Smooth muscle cell (in vitro differentiated cells): Measurements from ENCODE around the gene PKD2. TPM values are rescaled to one million over a fixed set of nuclear protein-coding genes. Genes with fewer than 3 reads are reported as not detected.

Experiments used
- DNase-seq: peaks from one replicate; lab custom pipeline; 2025; ENCODE audit not compliant: unreplicated experiment; lab: John Stamatoyannopoulos, UW
- H2AFZ ChIP-seq: fragments of 200-600 bp; sonication (generic); 2 replicates; pipeline ENCODE4 v1.6.0; 2016; ENCODE audit warnings: antibody characterized with exemption, low read depth, mild to moderate bottlenecking
- H3F3A ChIP-seq: fragments of 200-600 bp; sonication (generic); 2 replicates; pipeline ENCODE4 v1.6.0; 2017; ENCODE audit warnings: antibody characterized with exemption, low read depth
- H3K27ac ChIP-seq: fragments of 200-600 bp; sonication (generic); 2 replicates; pipeline ENCODE4 v1.5.1; 2016; ENCODE audit warnings: low read depth, mild to moderate bottlenecking
- H3K27me3 ChIP-seq: fragments of 200-600 bp; sonication (generic); 2 replicates; pipeline ENCODE4 v1.6.1; 2016; ENCODE audit warnings: low read depth, mild to moderate bottlenecking
- H3K36me3 ChIP-seq: fragments of 200-600 bp; sonication (generic); 2 replicates; pipeline ENCODE4 v1.5.1; 2016; ENCODE audit warnings: low read depth
- H3K4me1 ChIP-seq: fragments of 200-600 bp; sonication (generic); 2 replicates; pipeline ENCODE4 v1.5.1; 2016; ENCODE audit warnings: low read depth
- H3K4me2 ChIP-seq: fragments of 200-600 bp; sonication (generic); 2 replicates; pipeline ENCODE4 v1.6.0; 2016; ENCODE audit warnings: mild to moderate bottlenecking
- H3K4me3 ChIP-seq: fragments of 200-600 bp; sonication (generic); 2 replicates; pipeline ENCODE4 v1.5.1; 2016; ENCODE audit warnings: mild to moderate bottlenecking
- H3K79me2 ChIP-seq: fragments of 200-600 bp; sonication (generic); 2 replicates; pipeline ENCODE4 v1.6.0; 2016; ENCODE audit warnings: low read depth, mild to moderate bottlenecking
- H3K9ac ChIP-seq: fragments of 200-600 bp; sonication (generic); 2 replicates; pipeline ENCODE4 v1.6.0; 2016; ENCODE audit warnings: low read depth
- H3K9me3 ChIP-seq: fragments of 200-600 bp; sonication (generic); replicated peaks from 2 replicates; pipeline ENCODE4 v1.5.1; 2016; ENCODE audit warnings: low read depth
- H4K20me1 ChIP-seq: fragments of 200-600 bp; sonication (generic); 2 replicates; pipeline ENCODE4 v1.6.0; 2016; ENCODE audit warnings: low read depth
- WGBS: methylation state at CpG from one replicate; pipeline ENCODE4 v1.1.7; 2016; ENCODE audit warnings: low lambda C conversion rate; 5-methylcytosine and 5-hydroxymethylcytosine counted together
- polyA plus RNA-seq: library from polyadenylated mRNA; unstranded; fragments of >200 nt; fragmentation: Nextera tagmentation; extraction: Ambion mirVana; gene quantifications from 2 replicates; pipeline ENCODE4 v1.2.1, GENCODE V29; 2016
- total RNA-seq: library from RNA; depleted of rRNA; stranded (reverse); fragments of >200 nt; gene quantifications from 2 replicates; pipeline ENCODE4 v1.2.3, GENCODE V29; 2014
- TF ChIP-seq, protein P1 (sequence below): fragments of 200-600 bp; sonication (generic); IDR thresholded peaks from 2 replicates; pipeline ENCODE4 v1.5.1; 2017; ENCODE audit warnings: borderline replicate concordance, mild to moderate bottlenecking, antibody characterized with exemption; ENCODE audit not compliant: insufficient read depth, poor library complexity, severe bottlenecking

The PKD2 gene
- total and polyA plus RNA-seq, 2 experiments from 2014 or later = 19.8 to 41.4 TPM

- 96% methylated on average over 9 of the region's 9 CpGs for WGBS
- H3K4me2 ChIP-seq = no peak overlapping the region
- no peaks in the 10 kb centered on the region for H3F3A ChIP-seq
- H4K20me1 ChIP-seq = no peaks in the 10 kb centered on the region
- DNase-seq = no peak
- H3K79me2 ChIP-seq = no peaks in the 10 kb centered on the region
- H3K4me3 ChIP-seq = no peak overlapping the region
- TF ChIP-seq, protein P1, sequence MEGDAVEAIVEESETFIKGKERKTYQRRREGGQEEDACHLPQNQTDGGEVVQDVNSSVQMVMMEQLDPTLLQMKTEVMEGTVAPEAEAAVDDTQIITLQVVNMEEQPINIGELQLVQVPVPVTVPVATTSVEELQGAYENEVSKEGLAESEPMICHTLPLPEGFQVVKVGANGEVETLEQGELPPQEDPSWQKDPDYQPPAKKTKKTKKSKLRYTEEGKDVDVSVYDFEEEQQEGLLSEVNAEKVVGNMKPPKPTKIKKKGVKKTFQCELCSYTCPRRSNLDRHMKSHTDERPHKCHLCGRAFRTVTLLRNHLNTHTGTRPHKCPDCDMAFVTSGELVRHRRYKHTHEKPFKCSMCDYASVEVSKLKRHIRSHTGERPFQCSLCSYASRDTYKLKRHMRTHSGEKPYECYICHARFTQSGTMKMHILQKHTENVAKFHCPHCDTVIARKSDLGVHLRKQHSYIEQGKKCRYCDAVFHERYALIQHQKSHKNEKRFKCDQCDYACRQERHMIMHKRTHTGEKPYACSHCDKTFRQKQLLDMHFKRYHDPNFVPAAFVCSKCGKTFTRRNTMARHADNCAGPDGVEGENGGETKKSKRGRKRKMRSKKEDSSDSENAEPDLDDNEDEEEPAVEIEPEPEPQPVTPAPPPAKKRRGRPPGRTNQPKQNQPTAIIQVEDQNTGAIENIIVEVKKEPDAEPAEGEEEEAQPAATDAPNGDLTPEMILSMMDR = no peak
- H3K27ac ChIP-seq = no peak overlapping the region
- H3K9ac ChIP-seq = no peak overlapping the region
- H3K9me3 ChIP-seq = no peaks in the 10 kb centered on the region
- H3K36me3 ChIP-seq = peaks cover 11% of the 10 kb centered on the region
- no peaks in the 10 kb centered on the region for H3K27me3 ChIP-seq
- H3K4me1 ChIP-seq = no peaks in the 10 kb centered on the region
- no peak overlapping the region for H2AFZ ChIP-seq
Observed at GRCh38 chr4:88075336-88075735, 67.9 kb downstream of the PKD2 start.

DNA sequence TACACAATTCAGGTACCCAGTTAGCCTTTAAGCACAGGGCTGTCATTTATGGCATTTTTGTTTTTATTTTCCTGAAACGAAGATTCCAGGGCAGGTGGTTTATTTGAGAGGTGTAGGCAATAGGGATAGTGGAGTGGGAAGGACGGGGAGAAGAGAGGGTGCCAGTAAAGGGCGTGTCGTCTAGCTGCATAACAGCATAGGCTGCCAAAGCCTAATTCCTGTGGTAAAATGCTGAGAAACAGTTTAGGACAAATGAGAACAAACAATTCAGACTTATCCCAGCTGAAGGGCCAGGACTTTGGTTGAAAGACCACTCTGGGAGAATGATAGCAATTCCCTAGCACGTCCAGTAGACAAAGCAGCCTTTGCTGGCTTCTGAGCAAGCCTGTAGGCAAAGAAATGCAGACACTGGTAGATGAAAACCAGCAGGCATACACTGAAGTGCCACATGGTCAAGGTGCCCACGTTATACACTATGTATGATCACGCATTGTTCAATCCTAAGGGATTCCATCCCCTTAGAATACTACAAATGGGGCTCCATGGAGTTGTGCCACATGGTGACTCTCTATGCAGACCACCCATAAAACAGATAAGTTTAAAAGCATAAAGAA lies 70.6 kb downstream of the PKD2 start:
- Histone ChIP-seq H3K79me2 (no peaks in the 10 kb centered on the region), H3K4me2 (no peak overlapping the region), H3K27ac (no peak overlapping the region), H3K4me1 (no peaks in the 10 kb centered on the region), H3K9ac (no peak overlapping the region), H4K20me1 (no peaks in the 10 kb centered on the region), H3F3A (no peaks in the 10 kb centered on the region), H3K36me3 (no peaks in the 10 kb centered on the region), H2AFZ (no peak overlapping the region), H3K9me3 (no peaks in the 10 kb centered on the region), H3K4me3 (no peak overlapping the region), H3K27me3 (no peaks in the 10 kb centered on the region)
- TF ChIP-seq, protein P1 = no peak
- WGBS = 91% methylated on average over 7 of the region's 7 CpGs
- DNase-seq = no peak

DNA sequence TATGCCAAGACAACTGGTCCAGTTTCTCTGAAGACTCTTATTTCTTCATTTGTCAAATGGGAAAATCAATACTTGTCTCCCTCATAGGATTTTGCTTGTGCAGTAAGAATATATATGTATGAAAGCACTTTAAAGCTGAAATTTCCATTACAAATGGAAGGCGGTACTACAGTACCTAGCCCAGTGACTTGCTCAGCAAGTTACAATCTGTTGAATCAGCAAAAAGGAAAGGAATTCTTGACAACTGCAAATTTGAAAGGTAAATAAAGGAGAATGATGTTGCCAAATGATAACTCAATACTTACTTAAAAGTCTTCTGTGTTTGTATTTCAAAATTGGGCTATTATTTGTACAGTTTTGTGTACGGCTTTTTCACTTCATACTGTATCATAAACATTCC lies 71.1 kb downstream of the PKD2 start:
- no peaks in the 10 kb centered on the region for H3K27me3 ChIP-seq
- H2AFZ ChIP-seq = no peak overlapping the region
- H3K27ac ChIP-seq = no peak overlapping the region
- H3K4me2 ChIP-seq = no peak overlapping the region
- H3K79me2 ChIP-seq = no peaks in the 10 kb centered on the region
- TF ChIP-seq, protein P1 = no peak
- H3K4me3 ChIP-seq = no peak overlapping the region
- H3K4me1 ChIP-seq = no peaks in the 10 kb centered on the region
- no peak overlapping the region for H3K9ac ChIP-seq
- no peaks in the 10 kb centered on the region for H3K9me3 ChIP-seq
- no peaks in the 10 kb centered on the region for H3F3A ChIP-seq
- no peak for DNase-seq
- H4K20me1 ChIP-seq = no peaks in the 10 kb centered on the region
- WGBS = 92% methylated on average over 2 of the region's 2 CpGs
- H3K36me3 ChIP-seq = no peaks in the 10 kb centered on the region

GRCh38 chr4:88080626-88081025 lies 73.2 kb downstream of the PKD2 start:
- H3F3A ChIP-seq = no peaks in the 10 kb centered on the region
- no peak overlapping the region for H3K9ac ChIP-seq
- WGBS = 97% methylated on average over 1 of the region's 1 CpG
- no peak overlapping the region for H3K4me3 ChIP-seq
- H3K27ac ChIP-seq = no peak overlapping the region
- no peaks in the 10 kb centered on the region for H3K36me3 ChIP-seq
- H3K4me2 ChIP-seq = no peak overlapping the region
- H2AFZ ChIP-seq = no peak overlapping the region
- no peaks in the 10 kb centered on the region for H3K79me2 ChIP-seq
- no peaks in the 10 kb centered on the region for H3K27me3 ChIP-seq
- no peaks in the 10 kb centered on the region for H3K9me3 ChIP-seq
- DNase-seq = no peak
- TF ChIP-seq, protein P1 = no peak
- H4K20me1 ChIP-seq = no peaks in the 10 kb centered on the region
- no peaks in the 10 kb centered on the region for H3K4me1 ChIP-seq
